HG03558 (cell line): ENCODE measurements around the gene ADM2.

Experiments
- ATAC-seq: cut with Tn5 transposase; IDR thresholded peaks from one replicate; pipeline ENCODE4 v1.9.1; 2021; ENCODE audit warnings: moderate number of reproducible peaks; ENCODE audit not compliant: unreplicated experiment; ENCODE audit errors: extremely low read depth

Gene ADM2

DNA sequence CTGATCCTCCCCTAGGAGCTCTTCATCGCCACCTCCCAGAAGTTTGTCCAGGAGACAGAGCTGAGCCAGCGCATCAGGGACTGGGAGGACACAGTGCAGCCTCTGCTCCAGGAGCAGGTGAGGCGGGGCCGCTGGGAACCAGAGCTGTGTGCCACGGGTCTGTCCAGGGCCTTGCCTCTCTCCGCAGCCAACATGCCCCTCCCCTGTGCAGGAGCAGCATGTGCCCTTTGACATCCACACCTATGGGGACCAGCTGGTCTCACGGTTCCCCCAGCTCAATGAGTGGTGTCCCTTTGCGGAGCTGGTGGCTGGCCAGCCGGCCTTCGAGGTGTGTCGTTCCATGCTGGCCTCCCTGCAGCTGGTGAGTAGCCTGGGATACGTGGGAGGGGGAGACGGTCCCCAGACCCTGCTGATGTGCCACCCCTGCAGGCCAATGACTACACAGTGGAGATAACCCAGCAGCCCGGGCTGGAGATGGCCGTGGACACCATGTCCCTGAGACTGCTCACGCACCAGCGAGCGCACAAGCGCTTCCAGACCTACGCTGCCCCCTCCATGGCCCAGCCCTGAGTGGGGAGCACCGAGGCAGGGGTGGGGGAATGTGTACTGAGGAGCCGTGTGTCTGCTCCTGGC, 41.6 kb downstream of the ADM2 start:
- ATAC-seq, result no peak

DNA sequence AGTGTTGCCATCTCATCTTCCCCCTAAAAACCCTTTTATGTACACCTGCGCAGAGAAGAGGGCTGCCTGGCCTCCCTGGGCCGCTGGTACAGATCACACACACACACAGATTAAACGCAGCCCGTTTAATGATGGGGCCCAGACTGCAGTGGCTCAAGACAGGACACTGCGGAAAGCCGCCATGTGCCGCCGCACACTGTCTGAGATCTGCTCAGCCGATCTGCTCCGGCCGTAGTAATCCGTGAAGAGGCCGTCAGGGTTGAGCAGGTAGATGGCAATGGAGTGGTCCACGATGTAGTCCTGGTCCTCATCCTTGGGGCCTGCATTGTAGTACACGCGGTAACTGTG, 42.1 kb downstream of the ADM2 start:
- ATAC-seq, result no peak

DNA sequence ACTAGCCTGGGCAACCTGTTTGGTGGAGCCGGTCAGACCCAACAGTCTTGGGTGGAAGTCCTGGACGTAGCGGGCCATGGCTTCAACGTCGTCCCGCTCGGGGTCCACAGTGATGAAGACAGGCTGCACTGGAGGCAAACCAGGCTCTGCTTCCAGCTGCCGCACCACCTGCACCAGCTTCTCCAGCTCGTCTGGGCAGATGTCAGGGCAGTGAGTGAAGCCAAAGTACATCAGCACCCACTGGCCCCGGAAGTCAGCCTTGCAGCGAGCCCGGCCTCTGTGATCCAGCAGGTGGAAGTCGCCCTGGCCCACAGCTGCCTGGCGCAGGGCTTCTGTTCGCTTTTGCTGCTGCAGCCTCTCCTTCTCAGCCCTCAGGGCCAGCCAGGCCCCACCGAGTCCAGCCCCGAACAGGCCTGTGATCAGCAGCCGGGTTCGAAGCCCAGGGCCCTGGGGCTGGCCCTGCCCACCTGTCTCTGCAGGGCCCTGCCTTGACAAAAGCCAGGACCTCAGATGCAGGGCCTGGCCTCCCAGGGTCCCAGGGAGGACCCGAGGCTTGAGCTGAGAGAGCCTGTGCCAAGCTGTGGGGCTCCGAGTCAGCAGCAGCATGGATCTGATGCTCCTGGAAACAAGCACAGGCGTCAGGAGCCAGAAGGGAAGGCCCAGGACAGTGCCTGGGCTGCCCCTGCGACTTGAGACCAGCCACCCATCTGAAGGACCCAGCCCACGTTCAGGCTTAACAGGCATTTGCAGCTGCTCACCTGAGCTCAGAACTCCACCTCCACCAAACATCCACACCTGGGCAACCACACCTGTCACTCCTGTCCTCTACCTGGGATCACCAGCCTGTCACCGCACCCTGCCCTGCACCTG, 42.7 kb downstream of the ADM2 start:
- ATAC-seq, result no peak

DNA sequence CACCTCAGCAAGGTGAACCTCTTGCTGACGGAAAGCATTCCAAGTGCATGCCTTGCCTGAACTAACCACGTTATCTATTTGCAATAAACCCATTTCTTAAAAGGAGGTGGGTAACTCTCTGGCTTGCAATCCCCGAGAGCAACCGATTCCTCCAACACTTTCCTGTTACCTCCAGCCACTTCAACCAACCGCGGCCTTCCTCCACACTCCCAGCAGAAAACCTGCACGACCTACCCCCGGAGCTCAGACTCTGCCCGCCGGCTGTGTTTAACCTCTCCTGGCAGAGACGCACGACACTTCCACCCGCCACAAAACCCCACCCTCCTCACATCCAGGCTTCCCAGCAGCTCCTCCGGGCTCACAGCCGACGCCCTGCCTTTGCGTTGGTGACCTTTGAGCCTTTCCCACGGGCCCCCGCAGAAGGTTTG, 43.3 kb downstream of the ADM2 start:
- ATAC-seq, result no peak

- ATAC-seq, result no peak
Measured at GRCh38 chr22:50525104-50525857, 43.9 kb downstream of the ADM2 start, which contains the start of gene SCO2. Gene SCO2 (minus strand): TSS chr22:50525598. CDS start chr22:50524411, 1,187 bp downstream.

DNA sequence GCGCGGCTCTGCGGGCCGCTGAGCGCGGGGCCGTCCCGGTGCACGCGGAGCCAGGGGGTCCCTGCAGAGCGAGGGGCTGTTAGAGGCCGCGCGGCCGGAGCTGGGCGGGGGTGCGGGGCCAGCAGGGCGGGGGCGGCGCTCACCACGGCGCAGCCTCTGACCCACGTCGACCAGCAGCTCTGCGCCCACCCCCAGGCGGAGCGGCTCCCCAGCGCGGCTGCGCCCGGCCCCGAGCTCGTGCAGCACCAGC, 44.4 kb downstream of the ADM2 start:
- no peak for ATAC-seq

DNA sequence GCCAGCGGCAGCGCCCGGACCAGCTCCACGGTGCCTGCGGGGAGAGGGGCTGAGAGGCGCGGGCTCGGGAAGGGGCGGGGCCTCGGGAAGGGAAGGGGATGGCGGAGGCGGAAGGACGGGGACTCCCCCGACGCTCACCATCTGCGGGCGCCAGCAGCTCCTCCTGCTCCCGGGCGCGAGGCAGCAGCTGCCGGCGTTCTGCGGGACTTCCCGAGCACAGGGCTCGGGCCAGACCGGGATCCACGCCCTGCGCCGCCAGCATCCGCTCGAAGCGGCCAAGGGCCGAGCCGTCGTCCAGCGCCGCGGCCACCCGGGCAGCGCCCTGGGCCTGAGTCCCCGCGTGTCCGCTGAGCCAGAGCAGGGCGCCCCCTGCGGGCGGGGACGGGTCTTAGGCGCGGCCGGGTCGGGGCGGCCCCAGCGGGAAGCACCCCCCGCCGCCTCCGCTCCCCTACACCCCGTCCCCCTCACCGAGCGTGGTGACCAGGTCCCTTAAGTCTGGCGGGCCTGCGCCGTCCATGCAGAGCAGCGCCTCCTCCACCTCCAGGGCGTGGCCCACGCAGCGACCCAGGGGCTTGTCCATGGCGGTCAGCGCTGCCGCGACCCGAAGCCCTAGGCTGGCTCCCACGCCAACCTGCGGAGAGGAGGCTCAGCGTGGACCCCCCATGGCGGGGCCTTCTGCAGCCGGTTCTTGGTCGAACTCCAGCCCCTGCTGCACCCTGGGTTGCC, 44.9 kb downstream of the ADM2 start:
- no peak for ATAC-seq

GRCh38 chr22:50526834-50527801, 45.8 kb downstream of the ADM2 start:
- ATAC-seq, result no peak

DNA sequence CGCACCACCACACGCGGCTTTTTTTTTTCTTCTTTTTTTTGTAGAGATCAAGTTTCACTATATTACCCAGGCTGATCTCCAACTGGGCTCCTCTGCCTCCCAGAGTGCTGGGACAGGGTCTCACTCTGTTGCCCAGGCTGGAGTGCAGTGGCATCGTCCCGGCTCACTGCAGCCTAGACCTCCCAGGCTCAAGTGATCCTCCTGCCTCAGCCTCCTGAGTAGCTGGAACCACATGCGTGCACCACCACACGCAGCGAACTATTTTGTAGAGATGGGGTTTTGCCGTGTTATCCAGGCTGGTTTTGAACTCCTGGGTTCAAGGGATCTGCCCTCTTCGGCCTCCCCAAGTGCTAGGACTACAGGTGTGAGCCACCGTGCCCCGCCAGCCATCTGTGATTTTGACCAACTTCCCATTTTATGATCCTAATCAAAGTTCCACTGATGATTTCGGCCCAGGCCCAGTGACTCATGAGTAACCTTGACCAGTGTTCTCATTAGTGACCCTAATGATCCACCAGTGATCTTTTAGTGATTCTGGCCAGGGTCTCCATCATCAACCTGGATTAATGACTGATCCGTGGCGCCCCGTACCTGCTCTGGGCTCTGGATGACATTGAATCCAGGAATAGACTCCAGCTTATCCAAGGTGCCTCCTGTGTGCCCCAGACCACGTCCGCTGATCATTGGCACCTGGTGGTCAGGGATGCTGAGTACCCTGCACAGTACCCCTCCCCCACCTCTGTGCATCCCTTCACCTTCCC, 46.8 kb downstream of the ADM2 start:
- ATAC-seq, result no peak

DNA sequence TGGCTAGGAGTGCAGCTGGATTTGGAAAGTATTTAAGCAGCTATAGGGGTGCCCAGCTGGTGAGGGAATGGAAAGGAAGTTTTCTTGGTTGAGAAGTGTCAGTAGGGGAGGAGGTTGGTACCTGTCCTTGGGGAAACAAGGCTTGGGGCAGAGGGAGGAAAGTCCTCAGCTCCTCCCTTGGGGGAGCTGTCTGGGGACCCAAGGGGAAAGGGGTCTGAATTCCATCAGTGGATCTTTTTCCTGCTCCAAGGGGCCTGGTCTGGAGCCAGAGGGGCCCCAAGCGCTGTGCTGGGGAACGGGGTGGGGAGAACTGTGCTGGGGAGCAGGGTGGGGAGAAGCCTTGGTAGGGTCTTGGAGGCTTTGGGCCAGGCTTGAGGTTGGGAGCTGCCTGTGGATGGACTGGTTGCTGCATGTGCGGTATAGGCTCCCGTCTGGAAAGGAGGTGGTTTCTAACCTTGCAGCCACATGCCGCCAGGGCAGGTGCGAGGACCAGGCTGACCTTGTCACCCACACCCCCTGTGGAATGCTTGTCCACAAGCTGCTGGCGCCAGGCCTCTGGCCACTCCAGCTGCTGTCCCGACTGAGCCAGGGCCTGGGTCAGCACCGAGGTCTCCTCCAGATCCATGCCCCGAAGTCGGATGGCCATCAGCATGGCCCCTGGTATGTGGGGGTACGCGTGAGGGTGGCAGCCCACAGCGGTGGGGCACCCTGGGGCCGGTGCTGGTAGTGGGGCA, 47.5 kb downstream of the ADM2 start:
- ATAC-seq, result no peak

DNA sequence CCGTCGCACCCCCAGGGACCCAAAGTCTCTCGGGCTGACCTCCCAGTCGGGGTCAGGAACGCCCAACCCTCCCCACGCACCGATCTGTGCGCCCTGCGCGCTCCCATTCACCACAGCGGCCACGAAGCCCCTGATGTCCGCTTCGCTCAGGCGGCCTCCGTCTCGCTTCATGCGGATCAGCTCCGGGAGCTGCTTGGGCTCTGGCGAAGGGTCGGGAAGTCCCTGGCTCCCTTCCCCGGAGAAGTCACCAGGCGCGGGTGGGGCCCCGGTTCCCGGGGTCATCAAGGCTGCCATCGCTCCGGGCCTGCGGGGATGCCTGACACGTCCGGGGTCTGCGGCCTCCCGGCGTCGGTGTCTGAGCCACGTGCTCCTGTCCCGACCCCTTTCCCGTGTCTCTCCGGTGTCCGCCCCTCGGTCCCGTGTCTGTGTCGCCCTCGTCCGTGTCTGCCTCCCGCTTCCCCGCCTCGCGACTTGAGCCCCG, 48.1 kb downstream of the ADM2 start:
- ATAC-seq, result no peak

DNA sequence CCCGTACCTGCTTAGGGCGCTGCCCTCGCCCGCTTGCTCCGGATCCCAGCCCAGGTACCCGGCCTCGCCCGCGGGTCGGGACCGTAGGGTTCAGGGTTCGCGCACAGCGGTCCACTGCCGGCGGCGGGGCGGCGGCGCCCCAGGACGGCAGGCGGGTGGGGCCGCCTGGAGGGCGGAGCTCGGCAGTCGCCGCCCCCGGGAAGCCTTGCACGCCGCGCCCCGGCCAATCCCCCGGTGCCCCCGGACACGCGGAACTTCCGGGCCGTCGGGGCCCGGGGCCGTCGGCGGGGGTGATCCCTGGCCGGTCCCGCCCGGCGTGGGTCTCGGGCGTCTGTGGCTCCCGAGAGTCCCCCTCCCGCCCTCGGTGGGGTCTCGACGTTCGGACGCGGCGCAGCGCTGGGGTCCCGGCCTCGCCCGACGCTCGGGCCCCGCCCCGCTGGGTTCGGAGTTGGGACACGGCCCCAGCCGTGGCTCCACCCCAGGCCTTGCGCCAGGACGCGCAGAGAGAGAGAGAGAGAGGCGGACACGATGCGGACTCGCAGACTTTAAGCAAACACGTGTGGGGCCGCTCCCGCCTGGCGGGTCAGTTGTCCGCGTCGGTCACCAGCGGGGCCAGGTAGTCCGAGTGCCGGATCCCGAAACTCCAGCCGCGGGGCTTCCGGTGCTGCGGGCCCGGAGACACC, 48.7 kb downstream of the ADM2 start, which contains the start of gene TYMP:
Gene TYMP, minus strand, starts transcription at position 116 of the 683 bp plus-strand sequence. CDS start 303 bp downstream, outside the sequence.
- no peak for ATAC-seq

DNA sequence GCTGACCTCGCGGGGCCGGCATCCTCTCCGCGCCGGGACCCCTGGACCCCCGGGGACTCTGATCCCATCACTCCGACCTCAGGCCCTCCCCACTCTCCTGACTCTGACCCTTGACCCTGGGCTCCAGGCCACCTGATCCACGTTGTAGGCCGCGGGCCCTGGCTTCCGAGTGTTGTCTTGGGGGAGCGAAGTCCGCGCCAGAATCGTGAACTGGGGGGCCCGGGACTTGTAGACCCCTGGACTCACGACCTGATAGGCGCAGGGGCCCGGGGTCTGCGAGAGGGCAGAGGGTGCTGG, 49.2 kb downstream of the ADM2 start:
- ATAC-seq, result no peak

DNA sequence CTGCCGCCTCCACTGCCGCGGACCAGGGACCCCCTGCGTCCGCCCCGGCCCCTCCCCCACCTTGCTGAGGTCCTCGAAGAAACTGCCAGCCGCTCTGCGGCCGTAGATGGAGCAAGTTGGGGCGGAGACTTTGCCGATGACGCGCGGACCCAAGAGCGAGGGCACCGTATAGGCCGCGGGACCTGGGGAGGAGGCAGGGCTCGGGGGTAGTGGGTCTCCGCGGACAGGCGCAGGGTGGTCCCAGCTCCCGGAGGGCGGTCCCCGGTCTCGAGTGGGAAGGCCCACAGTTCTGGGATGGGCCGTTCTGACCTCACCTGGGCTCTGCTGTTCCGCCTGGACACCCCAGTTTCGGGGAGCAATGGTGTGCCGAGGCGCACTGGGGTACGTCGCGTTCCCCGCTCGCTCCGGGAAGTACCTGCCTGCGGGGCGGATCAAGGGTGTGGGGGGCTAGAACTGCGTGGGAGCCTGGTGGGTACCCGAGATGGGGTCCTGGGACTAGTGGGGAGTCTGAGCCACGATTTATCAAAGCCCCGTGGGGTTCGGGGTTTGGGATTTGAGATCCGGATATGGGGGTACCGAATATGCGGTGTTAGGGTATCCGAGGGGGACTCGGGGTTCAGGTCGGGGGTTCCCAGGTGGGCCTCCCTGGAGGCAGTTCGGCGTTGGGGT, 49.7 kb downstream of the ADM2 start:
- ATAC-seq, result no peak

- ATAC-seq, result no peak
Measured at GRCh38 chr22:50531546-50531961, 50.2 kb downstream of the ADM2 start.

- no peak for ATAC-seq
Measured at GRCh38 chr22:50531962-50532674, 50.8 kb downstream of the ADM2 start.
